Central memory CD8-positive, alpha-beta T cell (primary cell): ENCODE data around the gene SMIM31.

Experiments
- ATAC-seq: fragments of 150-1000 bp; cut with Tn5 transposase; replicated peaks from 2 replicates; pipeline ENCODE4 v1.10.0; 2022; ENCODE audit warnings: mild to moderate bottlenecking, moderate FRiP score, moderate number of reproducible peaks; ENCODE audit not compliant: poor library complexity, severe bottlenecking; ENCODE audit errors: extremely low read depth
- DNase-seq, 2 donors: peaks; one replicate each; pipeline ENCODE4 v3.0.0; 2021; ENCODE audit warnings: low spot score in 2 of 2
- H3K27ac Mint-ChIP-seq: one replicate; pipeline ENCODE4 v1.8.0; 2022; ENCODE audit warnings: low read depth, mild to moderate bottlenecking, moderate library complexity, mixed read lengths
- H3K27me3 Mint-ChIP-seq: one replicate; pipeline ENCODE4 v1.8.0; 2022; ENCODE audit warnings: mixed read lengths
- H3K36me3 Mint-ChIP-seq: one replicate; pipeline ENCODE4 v1.8.0; 2022; ENCODE audit warnings: mild to moderate bottlenecking, moderate library complexity, mixed read lengths; ENCODE audit not compliant: insufficient read depth
- H3K4me1 Mint-ChIP-seq: one replicate; pipeline ENCODE4 v1.8.0; 2022; ENCODE audit warnings: mixed read lengths
- H3K4me3 Mint-ChIP-seq: one replicate; pipeline ENCODE4 v1.8.0; 2022; ENCODE audit warnings: mild to moderate bottlenecking, moderate library complexity, mixed read lengths
- H3K9me3 Mint-ChIP-seq: one replicate; pipeline ENCODE4 v1.8.0; 2022; ENCODE audit warnings: mixed read lengths

SMIM31 gene

GRCh38 chr4:164765096-164765495, 11.2 kb downstream of the SMIM31 start:
- Mint-ChIP-seq H3K27me3 (peaks cover 25% of the 10 kb centered on the region), H3K4me1 (no peaks in the 10 kb centered on the region), H3K36me3 (no peaks in the 10 kb centered on the region), H3K27ac (no peak overlapping the region), H3K4me3 (no peak overlapping the region), H3K9me3 (no peaks in the 10 kb centered on the region)
- no peak for DNase-seq
- no peak for ATAC-seq

DNA sequence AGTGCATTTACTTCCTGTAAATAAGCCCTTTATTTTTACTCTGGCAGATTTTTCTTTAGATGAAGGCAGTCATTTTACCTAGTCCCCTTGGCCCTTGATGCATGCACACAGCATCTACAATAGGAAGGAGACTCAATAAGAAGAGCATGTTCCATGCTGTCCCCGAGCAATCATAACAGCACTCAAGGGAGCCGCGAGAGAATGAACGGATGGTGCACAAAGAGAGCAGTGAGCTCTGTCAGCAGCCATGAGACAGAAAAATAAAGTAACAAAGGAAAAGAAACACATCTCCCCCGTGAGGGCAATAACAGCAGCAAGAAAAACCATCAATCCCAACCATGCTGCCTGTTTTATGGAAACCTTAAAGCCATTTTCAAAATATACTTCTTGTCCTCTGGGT, 11.9 kb downstream of the SMIM31 start:
- DNase-seq (no peak), ATAC-seq (no peak)
- Mint-ChIP-seq H3K27ac (no peak overlapping the region), H3K27me3 (peaks cover 24% of the 10 kb centered on the region), H3K36me3 (no peaks in the 10 kb centered on the region), H3K4me1 (no peaks in the 10 kb centered on the region), H3K4me3 (no peak overlapping the region), H3K9me3 (no peaks in the 10 kb centered on the region)

- ATAC-seq (no peak), DNase-seq (no peak)
- H3K4me1 Mint-ChIP-seq: no peaks in the 10 kb centered on the region
- peaks cover 24% of the 10 kb centered on the region for H3K27me3 Mint-ChIP-seq
- H3K9me3 Mint-ChIP-seq: no peaks in the 10 kb centered on the region
- H3K36me3 Mint-ChIP-seq: no peaks in the 10 kb centered on the region
- H3K27ac Mint-ChIP-seq: no peak overlapping the region
- H3K4me3 Mint-ChIP-seq: no peak overlapping the region
These were observed 14.6 kb downstream of the SMIM31 start for GRCh38 chr4:164768516-164768915.

- no peak overlapping the region for H3K4me3 Mint-ChIP-seq
- H3K36me3 Mint-ChIP-seq: no peaks in the 10 kb centered on the region
- ATAC-seq: no peak
- no peak overlapping the region for H3K27ac Mint-ChIP-seq
- H3K9me3 Mint-ChIP-seq: no peaks in the 10 kb centered on the region
- no peak for DNase-seq
- H3K4me1 Mint-ChIP-seq: no peaks in the 10 kb centered on the region
- H3K27me3 Mint-ChIP-seq: peaks cover 18% of the 10 kb centered on the region
These were observed 16.2 kb downstream of the SMIM31 start for GRCh38 chr4:164770010-164770724.

- H3K4me3 Mint-ChIP-seq: no peak overlapping the region
- no peak for ATAC-seq
- H3K27ac Mint-ChIP-seq: no peak overlapping the region
- H3K27me3 Mint-ChIP-seq: peaks cover 9% of the 10 kb centered on the region
- no peaks in the 10 kb centered on the region for H3K9me3 Mint-ChIP-seq
- no peak for DNase-seq
- no peaks in the 10 kb centered on the region for H3K4me1 Mint-ChIP-seq
- H3K36me3 Mint-ChIP-seq: no peaks in the 10 kb centered on the region
These were observed 17.2 kb downstream of the SMIM31 start for GRCh38 chr4:164771088-164771487.

- H3K9me3 Mint-ChIP-seq: no peaks in the 10 kb centered on the region
- no peaks in the 10 kb centered on the region for H3K36me3 Mint-ChIP-seq
- no peak overlapping the region for H3K4me3 Mint-ChIP-seq
- ATAC-seq (no peak), DNase-seq (no peak)
- H3K27me3 Mint-ChIP-seq: peaks cover 8% of the 10 kb centered on the region
- no peak overlapping the region for H3K27ac Mint-ChIP-seq
- H3K4me1 Mint-ChIP-seq: no peaks in the 10 kb centered on the region
These were observed 18.1 kb downstream of the SMIM31 start for GRCh38 chr4:164772076-164772475.

GRCh38 chr4:164779080-164779479, 25.1 kb downstream of the SMIM31 start:
- Mint-ChIP-seq H3K36me3 (no peaks in the 10 kb centered on the region), H3K9me3 (no peaks in the 10 kb centered on the region), H3K4me1 (no peaks in the 10 kb centered on the region), H3K27ac (no peak overlapping the region), H3K27me3 (no peaks in the 10 kb centered on the region), H3K4me3 (no peak overlapping the region)
- DNase-seq: no peak
- ATAC-seq: no peak

DNA sequence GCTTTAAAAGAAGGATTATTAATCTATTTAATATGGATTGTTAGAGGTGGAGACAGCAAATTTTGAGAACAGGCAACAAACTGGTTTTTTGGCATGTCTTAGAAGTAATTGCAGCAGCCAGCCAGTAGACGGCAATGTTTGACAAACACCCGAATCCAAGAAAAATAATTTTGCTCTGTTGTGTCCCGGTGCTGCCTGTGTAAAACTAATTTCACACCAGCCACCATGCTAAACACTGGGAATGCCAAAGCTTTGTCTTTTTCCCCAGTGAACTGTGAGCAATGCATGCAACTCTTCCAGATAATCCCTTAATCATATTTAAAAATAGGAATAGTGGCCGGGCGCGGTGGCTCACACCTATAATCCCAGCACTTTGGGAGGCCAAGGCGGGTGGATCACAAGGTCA, 25.9 kb downstream of the SMIM31 start:
- no peak for ATAC-seq
- DNase-seq: no peak

GRCh38 chr4:164780839-164781238, 26.9 kb downstream of the SMIM31 start:
- Mint-ChIP-seq H3K4me1 (no peaks in the 10 kb centered on the region), H3K27me3 (no peaks in the 10 kb centered on the region), H3K36me3 (no peaks in the 10 kb centered on the region), H3K27ac (no peak overlapping the region), H3K9me3 (no peaks in the 10 kb centered on the region), H3K4me3 (no peak overlapping the region)
- ATAC-seq: no peak
- DNase-seq: no peak

More for the DNA sequence above, 25.9 kb downstream of the SMIM31 start:
- H3K27me3 Mint-ChIP-seq: no peaks in the 10 kb centered on the region
- no peak overlapping the region for H3K4me3 Mint-ChIP-seq
- no peaks in the 10 kb centered on the region for H3K9me3 Mint-ChIP-seq
- H3K36me3 Mint-ChIP-seq: no peaks in the 10 kb centered on the region
- H3K4me1 Mint-ChIP-seq: no peaks in the 10 kb centered on the region
- no peak overlapping the region for H3K27ac Mint-ChIP-seq

- no peaks in the 10 kb centered on the region for H3K27me3 Mint-ChIP-seq
- H3K9me3 Mint-ChIP-seq: no peaks in the 10 kb centered on the region
- ATAC-seq: no peak
- no peaks in the 10 kb centered on the region for H3K36me3 Mint-ChIP-seq
- H3K4me1 Mint-ChIP-seq: no peaks in the 10 kb centered on the region
- no peak for DNase-seq
- no peak overlapping the region for H3K27ac Mint-ChIP-seq
- no peak overlapping the region for H3K4me3 Mint-ChIP-seq
These were observed 30.0 kb downstream of the SMIM31 start for GRCh38 chr4:164783976-164784375.

GRCh38 chr4:164789047-164789446, 35.1 kb downstream of the SMIM31 start:
- Mint-ChIP-seq H3K4me1 (no peaks in the 10 kb centered on the region), H3K4me3 (no peak overlapping the region), H3K36me3 (no peaks in the 10 kb centered on the region), H3K27me3 (no peaks in the 10 kb centered on the region), H3K9me3 (no peaks in the 10 kb centered on the region), H3K27ac (no peak overlapping the region)
- DNase-seq: no peak
- no peak for ATAC-seq

DNA sequence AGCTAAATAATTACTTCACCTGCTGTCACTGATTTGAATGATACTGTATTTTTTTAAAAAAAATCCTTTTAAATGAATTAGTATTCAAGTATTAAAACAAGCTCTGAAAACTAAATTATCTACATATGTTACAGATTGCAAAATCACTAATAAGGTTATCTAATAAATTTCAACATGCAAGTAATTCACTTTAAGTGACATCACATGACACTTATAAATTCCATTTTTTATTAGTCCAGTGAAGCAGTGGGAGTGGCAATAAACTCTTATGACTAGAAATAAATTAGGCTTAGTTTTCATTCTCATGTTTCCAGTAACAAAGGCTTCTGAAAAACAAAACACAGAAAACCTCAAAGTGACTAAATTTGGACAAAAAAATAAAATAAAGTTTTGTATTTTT, 36.3 kb downstream of the SMIM31 start:
- no peak overlapping the region for H3K27ac Mint-ChIP-seq
- no peak overlapping the region for H3K4me3 Mint-ChIP-seq
- DNase-seq (no peak), ATAC-seq (no peak)
- H3K27me3 Mint-ChIP-seq: no peaks in the 10 kb centered on the region
- no peaks in the 10 kb centered on the region for H3K36me3 Mint-ChIP-seq
- no peaks in the 10 kb centered on the region for H3K9me3 Mint-ChIP-seq
- no peaks in the 10 kb centered on the region for H3K4me1 Mint-ChIP-seq

- Mint-ChIP-seq H3K27me3 (no peaks in the 10 kb centered on the region), H3K27ac (no peak overlapping the region)
- ATAC-seq: no peak
These were observed 45.5 kb downstream of the SMIM31 start for GRCh38 chr4:164799410-164799809.

More at GRCh38 chr4:164799410-164799809, 45.5 kb downstream of the SMIM31 start:
- no peaks in the 10 kb centered on the region for H3K36me3 Mint-ChIP-seq
- no peaks in the 10 kb centered on the region for H3K9me3 Mint-ChIP-seq
- no peak for DNase-seq
- H3K4me1 Mint-ChIP-seq: no peaks in the 10 kb centered on the region
- H3K4me3 Mint-ChIP-seq: no peak overlapping the region
